Endothelial cell of umbilical vein (primary cell): ENCODE data around the gene ANKZF1. TPM values are rescaled to one million over a fixed set of nuclear protein-coding genes. Genes with fewer than 3 reads are reported as not detected.

ENCODE experiments used
- BruUV-seq: library from RNA; stranded (reverse); fragments of 400-500 nt; replicated peaks from 2 replicates; lab custom pipeline; 2021; lab: Mats Ljungman, UMichigan
- CTCF ChIA-PET: fragments of 300-600, 350-600 bp; sonication (Branson Sonifier 250); formaldehyde crosslinking; loops from one replicate; lab custom pipeline; 2021; ENCODE audit warnings: antibody characterized with exemption, inconsistent platforms; lab: Charles Lee
- POLR2A ChIA-PET: fragments of 300-600, 350-600 bp; sonication (Branson Sonifier 250); formaldehyde crosslinking; loops from one replicate; lab custom pipeline; 2021; ENCODE audit warnings: antibody characterized with exemption, inconsistent platforms; lab: Charles Lee
- DNase-seq: peaks from one replicate; pipeline ENCODE4 v3.0.0-alpha.2; 2011; ENCODE audit warnings: low read depth, low spot score
- FAIRE-seq: peaks from 2 replicates; lab custom pipeline; 2011; peaks lifted over from hg19 to GRCh38; lab: Jason Lieb, UNC
- H2AFZ ChIP-seq: 2 replicates; pipeline ENCODE4 v1.6.0; 2012; ENCODE audit warnings: low read depth, low read length, control low read depth, inconsistent platforms
- H3K27ac ChIP-seq: 2 replicates; pipeline ENCODE4 v1.5.1; 2011; ENCODE audit warnings: low read depth, mild to moderate bottlenecking, control low read depth, low read length, moderate library complexity; ENCODE audit not compliant: insufficient read depth
- H3K27me3 ChIP-seq, 2 experiments: 2 replicates each; pipeline versions ENCODE4 v1.6.0 to v1.6.1; 2011; ENCODE audit warnings: low read length in 2 of 2, mixed read lengths in 1 of 2; ENCODE audit not compliant: control insufficient read depth in 2 of 2, insufficient read depth in 2 of 2
- H3K36me3 ChIP-seq, 2 experiments: 2 replicates in 1 of 2; 3 replicates in 1 of 2; pipeline ENCODE4 v1.5.1; 2011; ENCODE audit warnings: low read length in 2 of 2, mild to moderate bottlenecking in 1 of 2, moderate library complexity in 1 of 2; ENCODE audit not compliant: control insufficient read depth in 2 of 2, insufficient read depth in 2 of 2; ENCODE audit errors: extremely low read depth in 1 of 2
- H3K4me1 ChIP-seq: 3 replicates; pipeline ENCODE4 v1.5.1; 2011; ENCODE audit warnings: mild to moderate bottlenecking, low read length; ENCODE audit not compliant: control insufficient read depth, insufficient read depth; ENCODE audit errors: extremely low read depth
- H3K4me2 ChIP-seq: 2 replicates; pipeline ENCODE4 v1.6.1; 2011; ENCODE audit warnings: low read length, control low read depth, mixed read lengths; ENCODE audit not compliant: insufficient read depth
- H3K4me3 ChIP-seq, 3 experiments: fragments of 200-600 bp in 1 of 3; sonication (generic), shearing (Covaris generic) in 1 of 3; replicated peaks in 1 of 3; 2 replicates each; pipeline ENCODE4 v1.5.1; 2011 to 2016; ENCODE audit warnings: control low read depth in 3 of 3, low read length in 3 of 3, mild to moderate bottlenecking in 2 of 3, inconsistent platforms in 1 of 3, low read depth in 1 of 3, moderate library complexity in 1 of 3; ENCODE audit not compliant: insufficient read depth in 1 of 3
- H3K79me2 ChIP-seq: 2 replicates; pipeline ENCODE4 v1.6.0; 2012; ENCODE audit warnings: low read length, inconsistent platforms; ENCODE audit not compliant: control insufficient read depth, insufficient read depth
- H3K9ac ChIP-seq: replicated peaks from 2 replicates; pipeline ENCODE3; 2011; ENCODE audit warnings: low read length, control low read depth; ENCODE audit not compliant: insufficient read depth; ENCODE audit errors: extremely low read depth
- H3K9me1 ChIP-seq: replicated peaks from 3 replicates; pipeline ENCODE4 v1.6.0; 2011; ENCODE audit warnings: mild to moderate bottlenecking, low read length; ENCODE audit not compliant: control insufficient read depth, insufficient read depth; ENCODE audit errors: extremely low read depth
- H3K9me3 ChIP-seq: replicated peaks from 2 replicates; pipeline ENCODE4 v1.5.1; 2012; ENCODE audit warnings: low read length, inconsistent platforms; ENCODE audit not compliant: control insufficient read depth, insufficient read depth
- H4K20me1 ChIP-seq: replicated peaks from 2 replicates; pipeline ENCODE3; 2011; ENCODE audit warnings: mild to moderate bottlenecking, low read length; ENCODE audit not compliant: control insufficient read depth, insufficient read depth; ENCODE audit errors: extremely low read depth
- EZH2 ChIP-seq: IDR thresholded peaks from 2 replicates; pipeline ENCODE4 v1.6.1; 2012; ENCODE audit warnings: borderline replicate concordance, low read depth, mild to moderate bottlenecking, moderate library complexity, low read length, inconsistent platforms; ENCODE audit not compliant: severe bottlenecking
- FOS ChIP-seq: IDR thresholded peaks from 2 replicates; pipeline ENCODE4 v1.6.1; 2011; ENCODE audit warnings: mild to moderate bottlenecking, low read length, moderate library complexity, borderline replicate concordance; ENCODE audit not compliant: insufficient read depth
- GATA2 ChIP-seq: IDR thresholded peaks from 2 replicates; pipeline ENCODE4 v1.7.0; 2011; ENCODE audit warnings: low read depth, mild to moderate bottlenecking, moderate library complexity, mixed read lengths, low read length; ENCODE audit not compliant: insufficient read length, insufficient read depth
- MAX ChIP-seq: IDR thresholded peaks from 2 replicates; pipeline ENCODE4 v1.6.1; 2011; ENCODE audit not compliant: insufficient read depth, insufficient read length
- MYC ChIP-seq: IDR thresholded peaks from one replicate; pipeline ENCODE4 v1.6.1; 2011; ENCODE audit warnings: mild to moderate bottlenecking, low read depth, low read length
- POLR2AphosphoS5 ChIP-seq: IDR thresholded peaks from 2 replicates; pipeline ENCODE4 v1.6.1; 2012; ENCODE audit warnings: low read depth, mild to moderate bottlenecking, control low read depth, low read length, moderate library complexity; ENCODE audit not compliant: insufficient read depth
- dilution Hi-C: fragments of 300-500 bp; cut with MboI; formaldehyde crosslinking; loops from one replicate; pipeline ENCODE4 v1.15.0; 2019; ENCODE audit warnings: low sequenced_read_pairs; ENCODE audit not compliant: extremely low pct_ligation_motif_present
- intact Hi-C: fragments of 100-400 bp; cut with micrococcal nuclease; formaldehyde crosslinking; loops from one replicate; pipeline ENCODE4 v1.10.0; 2022
- polyA plus RNA-seq, 4 experiments: library from polyadenylated mRNA; depleted of rRNA in 3 of 4; stranded (reverse) in 3 of 4; unstranded in 1 of 4; fragments of >200 nt; gene quantifications; 2 replicates each; pipeline versions ENCODE4 v1.2.1 to v1.2.3, GENCODE V29; 2011 to 2012; ENCODE audit warnings: missing spikeins in 1 of 4
- total RNA-seq: library from RNA; stranded (reverse); gene quantifications from 2 replicates; pipeline ENCODE4 v1.2.3, GENCODE V29; 2021
- TF ChIP-seq, protein P1 (sequence below), 2 donors: IDR thresholded peaks; 1 replicate in 1 of 2; 2 replicates in 1 of 2; pipeline ENCODE4 v1.5.1; 2011; ENCODE audit warnings: low read length in 2 of 2, mild to moderate bottlenecking in 2 of 2, moderate library complexity in 2 of 2, control low read depth in 1 of 2, inconsistent platforms in 1 of 2, low read depth in 1 of 2; ENCODE audit not compliant: insufficient read depth in 1 of 2; ENCODE audit errors: extremely low read depth in 1 of 2

ANKZF1 gene
- total and polyA plus RNA-seq, 2 donors (not counting 3 experiments of a cell fraction or from before 2014, with no cell fraction given): 26.5 to 36.2 TPM

- FAIRE-seq (no peak), DNase-seq (no peak)
- Histone ChIP-seq H3K36me3 (peaks cover 2% of the 10 kb centered on the region in 2 experiments), H4K20me1 (no peaks in the 10 kb centered on the region), H3K27ac (no peak overlapping the region), H3K9me1 (no peaks in the 10 kb centered on the region), H3K4me3 (no peak overlapping the region), H2AFZ (no peak overlapping the region), H3K27me3 (peaks cover 15 to 16% of the 10 kb centered on the region in 2 experiments), H3K4me2 (no peak overlapping the region), H3K9me3 (no peaks in the 10 kb centered on the region), H3K4me1 (peaks cover 39% of the 10 kb centered on the region), H3K9ac (no peak overlapping the region), H3K79me2 (peaks cover 2% of the 10 kb centered on the region)
- intact Hi-C loops (loop anchor here (2.0 kb wide), 2 partner anchors 33 to 43 kb away; partner anchors contain the start of gene ABCB6), dilution Hi-C loops (no loop called here)
- ChIA-PET POLR2A (interaction anchor here (1.1 kb wide), 1 partner anchor 27 kb away, joined by 4 read pairs; the partner anchor contains the start of gene DNAJB2), CTCF (interaction anchor here (1.2 to 2.5 kb wide), 3 partner anchors 26 to 43 kb away, joined by 3 to 14 read pairs (median 7); partner anchors contain the start of gene DNAJB2)
- no peak for TF ChIP-seq EZH2
- no TSS peak for BruUV-seq
Observed at GRCh38 chr2:219251656-219252055, 22.1 kb downstream of the ANKZF1 start.

GRCh38 chr2:219252084-219252483 lies 22.5 kb downstream of the ANKZF1 start:
- Histone ChIP-seq H3K27ac (no peak overlapping the region), H3K9ac (no peak overlapping the region), H3K79me2 (no peaks in the 10 kb centered on the region), H3K9me1 (no peaks in the 10 kb centered on the region), H3K4me1 (peaks cover 39% of the 10 kb centered on the region), H4K20me1 (no peaks in the 10 kb centered on the region), H3K36me3 (peaks cover 2% of the 10 kb centered on the region in 2 experiments), H3K4me2 (no peak overlapping the region), H2AFZ (no peak overlapping the region), H3K9me3 (no peaks in the 10 kb centered on the region), H3K27me3 (peaks cover 15 to 16% of the 10 kb centered on the region in 2 experiments), H3K4me3 (no peak overlapping the region)
- intact Hi-C loops: loop anchor here (2.0 kb wide), 2 partner anchors 33 to 43 kb away; partner anchors contain the start of gene ABCB6
- POLR2A ChIA-PET: interaction anchor here (1.1 kb wide), 1 partner anchor 27 kb away, joined by 4 read pairs; the partner anchor contains the start of gene DNAJB2
- CTCF ChIA-PET: interaction anchor here (1.2 to 2.5 kb wide), 3 partner anchors 26 to 43 kb away, joined by 3 to 14 read pairs (median 7); partner anchors contain the start of gene DNAJB2
- no TSS peak for BruUV-seq
- TF ChIP-seq POLR2AphosphoS5 (no peak), MAX (no peak), GATA2 (no peak), MYC (no peak), FOS (no peak)
- TF ChIP-seq, protein P1, sequence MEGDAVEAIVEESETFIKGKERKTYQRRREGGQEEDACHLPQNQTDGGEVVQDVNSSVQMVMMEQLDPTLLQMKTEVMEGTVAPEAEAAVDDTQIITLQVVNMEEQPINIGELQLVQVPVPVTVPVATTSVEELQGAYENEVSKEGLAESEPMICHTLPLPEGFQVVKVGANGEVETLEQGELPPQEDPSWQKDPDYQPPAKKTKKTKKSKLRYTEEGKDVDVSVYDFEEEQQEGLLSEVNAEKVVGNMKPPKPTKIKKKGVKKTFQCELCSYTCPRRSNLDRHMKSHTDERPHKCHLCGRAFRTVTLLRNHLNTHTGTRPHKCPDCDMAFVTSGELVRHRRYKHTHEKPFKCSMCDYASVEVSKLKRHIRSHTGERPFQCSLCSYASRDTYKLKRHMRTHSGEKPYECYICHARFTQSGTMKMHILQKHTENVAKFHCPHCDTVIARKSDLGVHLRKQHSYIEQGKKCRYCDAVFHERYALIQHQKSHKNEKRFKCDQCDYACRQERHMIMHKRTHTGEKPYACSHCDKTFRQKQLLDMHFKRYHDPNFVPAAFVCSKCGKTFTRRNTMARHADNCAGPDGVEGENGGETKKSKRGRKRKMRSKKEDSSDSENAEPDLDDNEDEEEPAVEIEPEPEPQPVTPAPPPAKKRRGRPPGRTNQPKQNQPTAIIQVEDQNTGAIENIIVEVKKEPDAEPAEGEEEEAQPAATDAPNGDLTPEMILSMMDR (IDR thresholded peaks at IDR 0.05; ENCODE audit: extremely low read depth in 1 of 2, insufficient read depth in 1 of 2, low read depth in 1 of 2, low read length in 2 of 2): no peak
- no peak for FAIRE-seq
- dilution Hi-C loops: no loop called here
- no peak for DNase-seq
